ENCODE measurements around the gene TOPORS. TPM values are rescaled to one million over a fixed set of nuclear protein-coding genes. Genes with fewer than 3 reads are reported as not detected.

TOPORS gene
- polyA plus RNA-seq, 1 of the 3 experiments (the other 2 are of a cell fraction), result 4.9 TPM

- Histone ChIP-seq H3K79me2 (ENCODE audit: insufficient read depth) (peaks cover 31% of the 10 kb centered on the region), H3K9me3 (no peaks in the 10 kb centered on the region), H3K27me3 (ENCODE audit: insufficient read depth) (no peaks in the 10 kb centered on the region), H3K9ac (no peak overlapping the region), H3K27ac (ENCODE audit: low read depth in 2 of 2, low read length in 1 of 2) (no peak overlapping the region), H3K4me2 (no peak overlapping the region), H3K9me2 (no peaks in the 10 kb centered on the region), H3F3A (replicated peaks; ENCODE audit: insufficient read depth) (peaks cover 4% of the 10 kb centered on the region), H3K4me1 (ENCODE audit: control insufficient read depth in 1 of 2, insufficient read depth in 2 of 2, low read depth in 1 of 2, low read length in 1 of 2) (peaks cover 17 to 18% of the 10 kb centered on the region in 2 experiments; a peak in 3 of 4 replicates), H4K20me1 (ENCODE audit: insufficient read depth) (peaks cover 10% of the 10 kb centered on the region; the same call in 1 of the 2 replicates), H2AFZ (ENCODE audit: low read depth) (no peak overlapping the region), H3K36me3 (replicated peaks in 1 of 2; ENCODE audit: control insufficient read depth in 1 of 2, insufficient read depth in 2 of 2, low read length in 1 of 2) (peaks cover 3 to 5% of the 10 kb centered on the region in 2 experiments), H3K4me3 (ENCODE audit: low read depth in 2 of 2, low read length in 1 of 2) (no peak overlapping the region)
- TF ChIP-seq GATA2 (CRISPR knock-in tag; IDR thresholded peaks at IDR 0.05), result no peak
- no peak for TF ChIP-seq GABPA (IDR thresholded peaks at IDR 0.05; ENCODE audit: low read depth)
- TF ChIP-seq, protein P1, sequence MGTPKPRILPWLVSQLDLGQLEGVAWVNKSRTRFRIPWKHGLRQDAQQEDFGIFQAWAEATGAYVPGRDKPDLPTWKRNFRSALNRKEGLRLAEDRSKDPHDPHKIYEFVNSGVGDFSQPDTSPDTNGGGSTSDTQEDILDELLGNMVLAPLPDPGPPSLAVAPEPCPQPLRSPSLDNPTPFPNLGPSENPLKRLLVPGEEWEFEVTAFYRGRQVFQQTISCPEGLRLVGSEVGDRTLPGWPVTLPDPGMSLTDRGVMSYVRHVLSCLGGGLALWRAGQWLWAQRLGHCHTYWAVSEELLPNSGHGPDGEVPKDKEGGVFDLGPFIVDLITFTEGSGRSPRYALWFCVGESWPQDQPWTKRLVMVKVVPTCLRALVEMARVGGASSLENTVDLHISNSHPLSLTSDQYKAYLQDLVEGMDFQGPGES (IDR thresholded peaks at IDR 0.05; ENCODE audit: low read depth, low read length), result no peak
- TF ChIP-seq MEF2A (IDR thresholded peaks at IDR 0.05; ENCODE audit: borderline replicate concordance, low read depth), result no peak
- no peak for TF ChIP-seq MXI1 (IDR thresholded peaks at IDR 0.05; ENCODE audit: low read depth, low read length)
- TF ChIP-seq YY1 (IDR thresholded peaks at IDR 0.05; ENCODE audit: low read depth), result no peak
- no peak for TF ChIP-seq USF1 (IDR thresholded peaks at IDR 0.05; ENCODE audit: borderline replicate concordance, low read depth)
- no peak for TF ChIP-seq FOXJ3 (CRISPR knock-in tag; IDR thresholded peaks at IDR 0.05)
- TF ChIP-seq, protein P2, sequence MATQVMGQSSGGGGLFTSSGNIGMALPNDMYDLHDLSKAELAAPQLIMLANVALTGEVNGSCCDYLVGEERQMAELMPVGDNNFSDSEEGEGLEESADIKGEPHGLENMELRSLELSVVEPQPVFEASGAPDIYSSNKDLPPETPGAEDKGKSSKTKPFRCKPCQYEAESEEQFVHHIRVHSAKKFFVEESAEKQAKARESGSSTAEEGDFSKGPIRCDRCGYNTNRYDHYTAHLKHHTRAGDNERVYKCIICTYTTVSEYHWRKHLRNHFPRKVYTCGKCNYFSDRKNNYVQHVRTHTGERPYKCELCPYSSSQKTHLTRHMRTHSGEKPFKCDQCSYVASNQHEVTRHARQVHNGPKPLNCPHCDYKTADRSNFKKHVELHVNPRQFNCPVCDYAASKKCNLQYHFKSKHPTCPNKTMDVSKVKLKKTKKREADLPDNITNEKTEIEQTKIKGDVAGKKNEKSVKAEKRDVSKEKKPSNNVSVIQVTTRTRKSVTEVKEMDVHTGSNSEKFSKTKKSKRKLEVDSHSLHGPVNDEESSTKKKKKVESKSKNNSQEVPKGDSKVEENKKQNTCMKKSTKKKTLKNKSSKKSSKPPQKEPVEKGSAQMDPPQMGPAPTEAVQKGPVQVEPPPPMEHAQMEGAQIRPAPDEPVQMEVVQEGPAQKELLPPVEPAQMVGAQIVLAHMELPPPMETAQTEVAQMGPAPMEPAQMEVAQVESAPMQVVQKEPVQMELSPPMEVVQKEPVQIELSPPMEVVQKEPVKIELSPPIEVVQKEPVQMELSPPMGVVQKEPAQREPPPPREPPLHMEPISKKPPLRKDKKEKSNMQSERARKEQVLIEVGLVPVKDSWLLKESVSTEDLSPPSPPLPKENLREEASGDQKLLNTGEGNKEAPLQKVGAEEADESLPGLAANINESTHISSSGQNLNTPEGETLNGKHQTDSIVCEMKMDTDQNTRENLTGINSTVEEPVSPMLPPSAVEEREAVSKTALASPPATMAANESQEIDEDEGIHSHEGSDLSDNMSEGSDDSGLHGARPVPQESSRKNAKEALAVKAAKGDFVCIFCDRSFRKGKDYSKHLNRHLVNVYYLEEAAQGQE (IDR thresholded peaks at IDR 0.05; ENCODE audit: low read depth, low read length), result no peak
- no peak for TF ChIP-seq SMC3 (IDR thresholded peaks at IDR 0.05; ENCODE audit: low read depth, low read length)
- no peak for TF ChIP-seq NRF1 (IDR thresholded peaks at IDR 0.05; ENCODE audit: low read depth, low read length)
- TF ChIP-seq, protein P3, sequence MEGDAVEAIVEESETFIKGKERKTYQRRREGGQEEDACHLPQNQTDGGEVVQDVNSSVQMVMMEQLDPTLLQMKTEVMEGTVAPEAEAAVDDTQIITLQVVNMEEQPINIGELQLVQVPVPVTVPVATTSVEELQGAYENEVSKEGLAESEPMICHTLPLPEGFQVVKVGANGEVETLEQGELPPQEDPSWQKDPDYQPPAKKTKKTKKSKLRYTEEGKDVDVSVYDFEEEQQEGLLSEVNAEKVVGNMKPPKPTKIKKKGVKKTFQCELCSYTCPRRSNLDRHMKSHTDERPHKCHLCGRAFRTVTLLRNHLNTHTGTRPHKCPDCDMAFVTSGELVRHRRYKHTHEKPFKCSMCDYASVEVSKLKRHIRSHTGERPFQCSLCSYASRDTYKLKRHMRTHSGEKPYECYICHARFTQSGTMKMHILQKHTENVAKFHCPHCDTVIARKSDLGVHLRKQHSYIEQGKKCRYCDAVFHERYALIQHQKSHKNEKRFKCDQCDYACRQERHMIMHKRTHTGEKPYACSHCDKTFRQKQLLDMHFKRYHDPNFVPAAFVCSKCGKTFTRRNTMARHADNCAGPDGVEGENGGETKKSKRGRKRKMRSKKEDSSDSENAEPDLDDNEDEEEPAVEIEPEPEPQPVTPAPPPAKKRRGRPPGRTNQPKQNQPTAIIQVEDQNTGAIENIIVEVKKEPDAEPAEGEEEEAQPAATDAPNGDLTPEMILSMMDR (IDR thresholded peaks at IDR 0.05), result no peak
- TF ChIP-seq FOXM1 (IDR thresholded peaks at IDR 0.05; ENCODE audit: low read depth), result no peak
- 33% methylated on average over 1 of the region's 1 CpG for WGBS (ENCODE audit: low lambda C conversion rate)
- POLR2A ChIA-PET, result no interaction called here
- DNase-seq, result no peak
- CTCF ChIA-PET, result interaction anchor here (0.8 to 20.6 kb wide), 8 partner anchors 12 to 394 kb away, joined by 3 to 620 read pairs (median 5); partner anchors contain the start of genes ACO1 and TOPORS
These were observed 22.5 kb upstream of the TOPORS start for GRCh38 chr9:32574858-32575257.

Measured in SK-N-SH (cell line).